Raji (cell line): ENCODE results near the gene PNCK.

Experiments used
- POLR2A ChIP-seq: IDR thresholded peaks from 2 replicates; pipeline ENCODE4 v1.6.1; 2011; ENCODE audit warnings: low read depth, low read length, control low read depth; ENCODE audit not compliant: insufficient read depth

Gene PNCK

DNA sequence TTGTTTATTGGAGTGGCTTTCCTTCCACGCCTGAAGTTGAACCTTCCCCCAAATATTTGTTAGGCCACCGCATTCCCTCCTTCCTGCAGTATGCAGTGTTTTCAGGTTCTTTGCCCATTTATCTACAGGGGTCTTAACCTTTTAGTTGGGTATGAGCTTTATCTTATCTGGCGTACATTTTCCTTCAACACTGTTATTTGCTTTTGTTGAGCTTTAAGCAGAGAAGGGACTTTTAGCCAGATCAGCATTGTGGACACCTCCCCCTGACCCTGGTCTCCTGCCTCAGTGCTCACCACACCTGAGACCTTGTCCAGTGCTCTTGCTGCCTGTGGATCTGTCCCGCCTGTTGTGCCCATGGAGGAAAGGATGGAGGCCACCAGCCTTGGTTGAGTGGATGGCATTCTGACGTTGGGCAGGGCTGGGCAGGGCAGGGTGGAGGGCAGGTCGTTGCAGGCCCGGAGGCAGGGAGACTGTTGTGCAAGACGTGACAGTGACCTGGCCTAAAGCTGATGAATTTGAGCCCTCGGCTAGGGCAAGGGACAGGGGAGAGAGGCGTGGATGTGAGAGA lies 27.6 kb downstream of the PNCK start:
- TF ChIP-seq POLR2A, result no peak

DNA sequence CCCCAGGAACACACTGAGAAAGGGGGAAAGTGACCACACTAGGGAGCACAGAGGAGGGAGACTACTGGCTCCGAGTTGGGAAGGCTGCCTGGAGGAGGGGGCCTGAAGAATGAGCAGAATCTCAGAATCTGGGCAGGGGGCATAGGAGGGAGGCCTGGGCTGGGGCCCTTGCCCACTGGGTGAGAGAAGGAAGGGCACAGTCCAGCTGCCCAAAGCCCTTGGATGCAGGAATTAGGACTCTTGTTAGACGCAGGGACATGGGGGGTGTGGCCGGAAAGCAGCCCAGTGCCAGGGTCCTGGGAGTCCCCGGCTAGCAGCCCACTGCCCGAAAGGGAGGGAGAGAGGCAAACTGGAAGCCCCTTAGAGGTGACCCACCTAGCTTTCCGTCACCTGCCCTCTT lies 28.5 kb downstream of the PNCK start:
- TF ChIP-seq POLR2A, result no peak

GRCh38 chrX:153644356-153645125 lies 29.1 kb downstream of the PNCK start:
- no peak for TF ChIP-seq POLR2A

DNA sequence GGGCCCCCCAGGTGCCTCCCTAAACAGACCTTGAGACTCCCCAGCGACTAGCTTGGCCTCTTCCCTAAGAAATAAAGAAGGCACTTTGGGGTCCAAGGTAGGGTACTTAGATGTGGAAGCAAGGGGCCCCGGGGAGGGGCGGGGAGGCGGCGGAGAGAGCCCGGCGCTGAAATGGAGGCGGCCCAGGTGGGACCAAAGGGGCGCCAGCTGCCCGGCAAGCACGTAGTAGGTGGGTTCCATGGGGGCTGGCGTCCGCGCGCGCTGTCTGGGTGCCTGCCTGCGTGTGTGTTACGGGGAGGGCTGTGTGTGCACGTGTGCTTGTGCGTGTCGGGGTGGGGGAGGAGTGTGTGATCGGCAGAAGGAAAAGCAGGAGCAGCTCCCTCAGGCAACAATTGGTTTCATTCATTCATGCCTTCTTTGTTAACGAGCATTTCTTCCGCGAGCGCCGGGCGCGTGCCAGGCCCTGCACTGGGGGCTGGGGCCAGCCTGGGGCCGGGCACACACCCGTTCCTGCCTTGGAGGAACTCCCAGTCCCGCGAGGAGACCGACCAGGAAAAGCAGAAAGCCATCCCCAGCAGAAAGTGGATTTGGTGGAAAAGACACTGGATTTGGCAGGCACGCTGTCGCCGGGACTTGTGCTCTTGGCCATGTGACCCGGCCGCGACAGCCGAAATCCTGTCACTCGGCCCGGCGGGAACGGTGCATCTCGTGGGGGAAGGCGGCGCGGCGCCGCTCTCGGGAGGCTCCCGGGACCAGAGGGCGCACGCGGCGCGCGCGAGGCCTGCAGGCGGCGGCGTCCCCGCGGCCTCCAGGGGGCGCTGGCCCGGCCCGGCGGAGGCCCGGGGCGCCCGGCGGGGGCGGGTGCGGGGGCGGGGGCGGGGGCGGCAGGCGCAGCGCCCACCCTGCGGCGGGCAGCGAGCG lies 29.9 kb downstream of the PNCK start:
- TF ChIP-seq POLR2A, result no peak

- TF ChIP-seq POLR2A, result no peak
These were observed 30.8 kb downstream of the PNCK start for GRCh38 chrX:153642655-153643430.

- TF ChIP-seq POLR2A, result no peak
These were observed 31.5 kb downstream of the PNCK start for GRCh38 chrX:153642051-153642654.

- no peak for TF ChIP-seq POLR2A
These were observed 32.0 kb downstream of the PNCK start for GRCh38 chrX:153641627-153642026.

DNA sequence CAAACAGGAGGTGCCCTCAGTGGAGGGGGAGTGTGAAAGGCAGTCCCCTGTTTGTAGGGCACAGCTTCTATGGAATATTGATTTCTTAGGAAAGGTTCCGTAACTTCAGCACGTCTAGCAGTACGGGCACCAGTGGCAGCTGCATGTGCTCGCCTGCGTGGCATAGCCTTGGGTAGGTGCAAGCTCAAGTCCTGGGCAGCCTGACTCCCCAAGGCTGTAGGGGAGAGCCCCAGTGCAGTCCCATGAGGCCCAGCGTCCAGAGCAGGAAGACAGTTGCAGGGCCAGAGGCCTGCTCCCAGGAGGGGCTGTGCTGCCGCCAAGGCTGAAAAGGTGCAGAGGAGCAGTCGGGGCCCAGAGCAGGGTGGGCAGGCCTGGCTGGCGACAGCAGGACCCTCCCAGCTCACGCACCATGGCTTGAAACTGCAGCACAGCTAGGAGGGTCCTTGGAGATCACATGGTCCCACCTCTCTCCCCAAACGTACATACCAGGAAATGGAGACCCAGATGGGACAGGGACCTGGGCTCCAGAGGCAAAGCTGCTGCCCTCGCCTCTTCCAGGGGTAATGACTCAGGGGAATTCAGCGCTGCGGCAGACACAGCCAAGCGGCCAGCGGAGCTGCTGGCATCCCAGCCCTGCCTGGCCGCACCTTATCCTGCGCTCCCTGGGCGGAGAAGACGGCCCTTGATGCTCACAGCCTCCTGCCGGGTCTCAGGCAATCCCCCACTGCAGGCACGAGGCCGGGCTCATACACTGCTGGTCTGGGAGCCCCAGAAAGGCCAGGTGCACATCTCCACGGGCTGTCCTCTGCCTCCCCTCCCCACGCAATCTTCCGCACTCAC lies 32.7 kb downstream of the PNCK start:
- no peak for TF ChIP-seq POLR2A

DNA sequence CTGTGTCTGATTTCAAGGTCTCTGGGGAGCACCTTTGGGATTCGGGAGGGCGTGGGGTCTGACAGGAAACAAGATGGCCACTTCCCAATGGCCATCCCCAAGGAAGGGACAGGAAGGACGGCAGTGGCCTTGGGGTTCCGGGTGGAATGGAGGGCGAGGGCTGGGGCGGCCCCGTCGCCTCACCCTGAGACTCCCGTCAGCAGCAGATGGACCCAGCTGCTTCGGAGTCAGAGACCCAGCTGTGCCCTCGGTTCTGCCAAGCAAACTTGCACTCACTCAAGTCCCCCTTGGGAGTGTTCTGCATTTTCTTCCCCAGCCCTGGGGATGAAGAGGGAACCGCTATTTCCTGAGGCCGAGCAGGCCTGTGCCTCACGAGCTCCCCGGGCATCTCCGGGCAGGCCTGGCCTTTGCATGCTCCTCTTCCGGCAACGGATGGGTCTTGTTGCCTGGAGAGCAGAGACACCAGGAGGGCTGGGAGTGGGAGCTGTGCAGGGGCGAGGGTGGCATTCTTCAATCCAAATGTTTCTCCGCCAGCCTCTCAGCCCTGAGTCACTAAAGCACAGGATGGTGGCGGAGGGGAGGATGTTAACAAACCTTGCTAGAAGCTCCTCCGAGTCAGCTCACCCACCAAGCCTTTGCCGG lies 33.4 kb downstream of the PNCK start:
- no peak for TF ChIP-seq POLR2A

GRCh38 chrX:153639177-153640044 lies 34.2 kb downstream of the PNCK start:
- TF ChIP-seq POLR2A, result no peak

DNA sequence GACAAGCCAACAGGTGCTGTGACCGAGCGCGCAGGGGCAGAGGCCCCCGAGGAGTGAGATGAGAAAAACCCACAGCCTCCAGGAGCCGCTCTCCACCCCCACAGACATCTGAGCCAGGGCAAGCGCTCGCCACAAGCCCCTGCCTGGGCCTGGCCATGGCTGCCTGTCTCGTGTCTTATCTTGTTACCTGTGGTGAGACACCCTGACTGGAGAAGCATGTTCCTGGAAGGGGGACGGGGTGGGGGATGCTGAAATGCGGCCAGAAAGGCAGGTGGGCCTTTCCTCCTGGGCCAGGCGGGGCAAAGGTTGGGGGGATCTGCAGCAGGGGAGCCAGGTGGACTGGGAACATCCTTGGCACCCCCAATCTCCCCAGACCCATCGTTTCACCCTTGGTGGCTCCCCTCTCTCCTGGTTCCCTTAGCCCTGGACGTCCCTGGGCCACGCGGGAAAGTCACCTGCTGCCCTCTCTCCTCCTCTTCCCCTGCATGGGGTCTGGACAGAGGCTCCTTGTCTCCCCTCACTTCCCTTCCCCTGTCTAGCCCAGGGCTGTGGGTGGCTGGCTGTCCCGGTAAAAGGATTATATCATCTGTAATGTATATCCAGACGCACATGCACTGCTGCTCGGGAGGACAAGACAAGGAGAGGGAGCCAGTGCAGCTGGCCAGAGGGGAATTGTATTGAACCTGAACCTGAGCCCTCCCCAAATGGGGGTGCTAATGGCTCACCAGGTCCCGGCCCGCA lies 35.0 kb downstream of the PNCK start:
- no peak for TF ChIP-seq POLR2A

- no peak for TF ChIP-seq POLR2A
These were observed 35.6 kb downstream of the PNCK start for GRCh38 chrX:153638041-153638371.
